ENCODE results near the gene OR52K1.

The OR52K1 gene

GRCh38 chr11:4479644-4480043 is 2.8 kb upstream of the OR52K1 start:
- H3K4ac ChIP-seq (ENCODE audit: low read length): no peak overlapping the region
- no peak overlapping the region for H4K8ac ChIP-seq (ENCODE audit: low read depth, low read length)
- WGBS, 2 donors (ENCODE audit: extremely low coverage in 2 of 2, insufficient read length in 2 of 2, insufficient replicate concordance in 1 of 2): no CpG with 5 or more reads among the region's 1 CpG
- no peaks in the 10 kb centered on the region for H3K79me1 ChIP-seq (ENCODE audit: low read depth, low read length)
- no peak overlapping the region for H3K23ac ChIP-seq (ENCODE audit: low read depth, low read length, poor library complexity)
- H2BK12ac ChIP-seq (ENCODE audit: low read length): no peak overlapping the region
- no peak overlapping the region for H2BK120ac ChIP-seq (ENCODE audit: low read depth, low read length)
- no peak overlapping the region for H3K27ac ChIP-seq (replicated peaks; ENCODE audit: low read length)
- no peak overlapping the region for H4K91ac ChIP-seq (ENCODE audit: low read depth, low read length, poor library complexity)
- H3K9me3 ChIP-seq (replicated peaks in 1 of 2; ENCODE audit: control insufficient read depth in 2 of 2, insufficient read depth in 1 of 2, low read depth in 1 of 2, low read length in 2 of 2): no peaks in the 10 kb centered on the region
- no peak overlapping the region for H3K18ac ChIP-seq (ENCODE audit: low read length)
- H2BK15ac ChIP-seq (ENCODE audit: low read length): no peak overlapping the region
- no peak overlapping the region for H2AFZ ChIP-seq (ENCODE audit: low read length)
- H3K27me3 ChIP-seq (ENCODE audit: control insufficient read depth in 3 of 3, insufficient read depth in 3 of 3, low read depth in 1 of 3, low read length in 3 of 3): peaks cover 0 to 2% (median 0%) of the 10 kb centered on the region in 3 experiments
- no peak overlapping the region for H2BK5ac ChIP-seq (ENCODE audit: low read length)
- H3K4me3 ChIP-seq (ENCODE audit: low read length in 2 of 2): no peak overlapping the region
- H3K9ac ChIP-seq (ENCODE audit: low read depth, low read length, poor library complexity): no peak overlapping the region
- H3K4me2 ChIP-seq (ENCODE audit: insufficient read depth, low read length, poor library complexity, severe bottlenecking): no peak overlapping the region
- no peak for DNase-seq (ENCODE audit: low spot score)
- H3K36me3 ChIP-seq (replicated peaks in 1 of 2; ENCODE audit: control insufficient read depth in 2 of 2, insufficient read depth in 2 of 2, low read length in 2 of 2): no peaks in the 10 kb centered on the region
- H3K4me1 ChIP-seq (ENCODE audit: control insufficient read depth in 2 of 2, insufficient read depth in 1 of 2, low read depth in 1 of 2, low read length in 2 of 2): peaks cover 0 to 2% of the 10 kb centered on the region in 2 donors
- no peak overlapping the region for H3K14ac ChIP-seq (ENCODE audit: low read length)
- no peak overlapping the region for H2AK5ac ChIP-seq (ENCODE audit: low read depth, low read length)

- H2BK5ac ChIP-seq (ENCODE audit: low read length): no peak overlapping the region
- H4K8ac ChIP-seq (ENCODE audit: low read depth, low read length): no peak overlapping the region
- H3K9ac ChIP-seq (ENCODE audit: low read depth, low read length, poor library complexity): no peak overlapping the region
- no peak overlapping the region for H2BK120ac ChIP-seq (ENCODE audit: low read depth, low read length)
- H3K27ac ChIP-seq (replicated peaks; ENCODE audit: low read length): no peak overlapping the region
- no peak overlapping the region for H2BK12ac ChIP-seq (ENCODE audit: low read length)
- H3K4ac ChIP-seq (ENCODE audit: low read length): no peak overlapping the region
- peaks cover 0 to under 1% (median 0%) of the 10 kb centered on the region in 3 experiments for H3K27me3 ChIP-seq (ENCODE audit: control insufficient read depth in 3 of 3, insufficient read depth in 3 of 3, low read depth in 1 of 3, low read length in 3 of 3)
- no peaks in the 10 kb centered on the region for H3K9me3 ChIP-seq (replicated peaks in 1 of 2; ENCODE audit: control insufficient read depth in 2 of 2, insufficient read depth in 1 of 2, low read depth in 1 of 2, low read length in 2 of 2)
- no CpG with 5 or more reads among the region's 4 CpGs for WGBS, 2 donors (ENCODE audit: extremely low coverage in 2 of 2, insufficient read length in 2 of 2, insufficient replicate concordance in 1 of 2)
- no peak overlapping the region for H2AFZ ChIP-seq (ENCODE audit: low read length)
- no peak overlapping the region for H3K23ac ChIP-seq (ENCODE audit: low read depth, low read length, poor library complexity)
- no peak overlapping the region for H3K4me3 ChIP-seq (ENCODE audit: low read length in 2 of 2)
- no peak overlapping the region for H4K91ac ChIP-seq (ENCODE audit: low read depth, low read length, poor library complexity)
- no peak overlapping the region for H2AK5ac ChIP-seq (ENCODE audit: low read depth, low read length)
- H3K4me2 ChIP-seq (ENCODE audit: insufficient read depth, low read length, poor library complexity, severe bottlenecking): no peak overlapping the region
- H3K36me3 ChIP-seq (replicated peaks in 1 of 2; ENCODE audit: control insufficient read depth in 2 of 2, insufficient read depth in 2 of 2, low read length in 2 of 2): no peaks in the 10 kb centered on the region
- H3K18ac ChIP-seq (ENCODE audit: low read length): no peak overlapping the region
- DNase-seq (ENCODE audit: low spot score): no peak
- no peak overlapping the region for H3K14ac ChIP-seq (ENCODE audit: low read length)
- peaks cover 0 to 2% of the 10 kb centered on the region in 2 donors for H3K4me1 ChIP-seq (ENCODE audit: control insufficient read depth in 2 of 2, insufficient read depth in 1 of 2, low read depth in 1 of 2, low read length in 2 of 2)
- H3K79me1 ChIP-seq (ENCODE audit: low read depth, low read length): no peaks in the 10 kb centered on the region
- no peak overlapping the region for H2BK15ac ChIP-seq (ENCODE audit: low read length)
Measured at GRCh38 chr11:4480577-4481239, 1.7 kb upstream of the OR52K1 start.

- Histone ChIP-seq H2AFZ (ENCODE audit: low read length) (no peak overlapping the region), H3K4me3 (ENCODE audit: low read length in 2 of 2) (no peak overlapping the region), H2BK5ac (ENCODE audit: low read length) (no peak overlapping the region), H4K91ac (ENCODE audit: low read depth, low read length, poor library complexity) (no peak overlapping the region), H3K4me2 (ENCODE audit: insufficient read depth, low read length, poor library complexity, severe bottlenecking) (no peak overlapping the region), H3K27me3 (ENCODE audit: control insufficient read depth in 3 of 3, insufficient read depth in 3 of 3, low read depth in 1 of 3, low read length in 3 of 3) (peaks cover 0 to 3% (median 0%) of the 10 kb centered on the region in 3 experiments), H3K36me3 (replicated peaks in 1 of 2; ENCODE audit: control insufficient read depth in 2 of 2, insufficient read depth in 2 of 2, low read length in 2 of 2) (no peaks in the 10 kb centered on the region), H2BK15ac (ENCODE audit: low read length) (no peak overlapping the region), H3K4ac (ENCODE audit: low read length) (no peak overlapping the region), H3K4me1 (ENCODE audit: control insufficient read depth in 2 of 2, insufficient read depth in 1 of 2, low read depth in 1 of 2, low read length in 2 of 2) (peaks cover 0 to 2% of the 10 kb centered on the region in 2 donors), H3K79me1 (ENCODE audit: low read depth, low read length) (no peaks in the 10 kb centered on the region), H2BK12ac (ENCODE audit: low read length) (no peak overlapping the region), H4K8ac (ENCODE audit: low read depth, low read length) (no peak overlapping the region), H3K9ac (ENCODE audit: low read depth, low read length, poor library complexity) (no peak overlapping the region), H3K14ac (ENCODE audit: low read length) (no peak overlapping the region), H3K23ac (ENCODE audit: low read depth, low read length, poor library complexity) (no peak overlapping the region), H3K9me3 (replicated peaks in 1 of 2; ENCODE audit: control insufficient read depth in 2 of 2, insufficient read depth in 1 of 2, low read depth in 1 of 2, low read length in 2 of 2) (no peaks in the 10 kb centered on the region), H2AK5ac (ENCODE audit: low read depth, low read length) (no peak overlapping the region), H3K27ac (replicated peaks; ENCODE audit: low read length) (no peak overlapping the region), H3K18ac (ENCODE audit: low read length) (no peak overlapping the region), H2BK120ac (ENCODE audit: low read depth, low read length) (no peak overlapping the region)
- DNase-seq (ENCODE audit: low spot score): no peak
Measured at GRCh38 chr11:4481240-4481582, 1.2 kb upstream of the OR52K1 start.

GRCh38 chr11:4484310-4484709 is 1.9 kb downstream of the OR52K1 start:
- no peak overlapping the region for H3K18ac ChIP-seq (ENCODE audit: low read length)
- no peak overlapping the region for H2BK15ac ChIP-seq (ENCODE audit: low read length)
- WGBS, 2 donors (ENCODE audit: extremely low coverage in 2 of 2, insufficient read length in 2 of 2, insufficient replicate concordance in 1 of 2): no CpG with 5 or more reads among the region's 4 CpGs
- no peak overlapping the region for H4K91ac ChIP-seq (ENCODE audit: low read depth, low read length, poor library complexity)
- H3K23ac ChIP-seq (ENCODE audit: low read depth, low read length, poor library complexity): no peak overlapping the region
- no peak overlapping the region for H2BK5ac ChIP-seq (ENCODE audit: low read length)
- H2BK120ac ChIP-seq (ENCODE audit: low read depth, low read length): no peak overlapping the region
- H3K27ac ChIP-seq (replicated peaks; ENCODE audit: low read length): no peak overlapping the region
- H3K9me3 ChIP-seq (replicated peaks in 1 of 2; ENCODE audit: control insufficient read depth in 2 of 2, insufficient read depth in 1 of 2, low read depth in 1 of 2, low read length in 2 of 2): no peaks in the 10 kb centered on the region
- H3K4me2 ChIP-seq (ENCODE audit: insufficient read depth, low read length, poor library complexity, severe bottlenecking): no peak overlapping the region
- H3K79me1 ChIP-seq (ENCODE audit: low read depth, low read length): no peaks in the 10 kb centered on the region
- H2BK12ac ChIP-seq (ENCODE audit: low read length): no peak overlapping the region
- H4K8ac ChIP-seq (ENCODE audit: low read depth, low read length): no peak overlapping the region
- DNase-seq (ENCODE audit: low spot score): no peak
- no peak overlapping the region for H3K14ac ChIP-seq (ENCODE audit: low read length)
- no peak overlapping the region for H3K4ac ChIP-seq (ENCODE audit: low read length)
- H2AFZ ChIP-seq (ENCODE audit: low read length): no peak overlapping the region
- H2AK5ac ChIP-seq (ENCODE audit: low read depth, low read length): no peak overlapping the region
- no peaks in the 10 kb centered on the region for H3K36me3 ChIP-seq (replicated peaks in 1 of 2; ENCODE audit: control insufficient read depth in 2 of 2, insufficient read depth in 2 of 2, low read length in 2 of 2)
- peaks cover 0 to 2% of the 10 kb centered on the region in 2 donors for H3K4me1 ChIP-seq (ENCODE audit: control insufficient read depth in 2 of 2, insufficient read depth in 1 of 2, low read depth in 1 of 2, low read length in 2 of 2)
- H3K4me3 ChIP-seq (ENCODE audit: low read length in 2 of 2): no peak overlapping the region
- no peak overlapping the region for H3K9ac ChIP-seq (ENCODE audit: low read depth, low read length, poor library complexity)
- peaks cover 0 to 3% (median 0%) of the 10 kb centered on the region in 3 experiments for H3K27me3 ChIP-seq (ENCODE audit: control insufficient read depth in 3 of 3, insufficient read depth in 3 of 3, low read depth in 1 of 3, low read length in 3 of 3)

All from neuronal stem cell (in vitro differentiated cells).